ENCODE results near the gene C1QL3. TPM values are rescaled to one million over a fixed set of nuclear protein-coding genes. Genes with fewer than 3 reads are reported as not detected.

Gene C1QL3
- total RNA-seq, 1 experiment from 2014 or later, result not detected

DNA sequence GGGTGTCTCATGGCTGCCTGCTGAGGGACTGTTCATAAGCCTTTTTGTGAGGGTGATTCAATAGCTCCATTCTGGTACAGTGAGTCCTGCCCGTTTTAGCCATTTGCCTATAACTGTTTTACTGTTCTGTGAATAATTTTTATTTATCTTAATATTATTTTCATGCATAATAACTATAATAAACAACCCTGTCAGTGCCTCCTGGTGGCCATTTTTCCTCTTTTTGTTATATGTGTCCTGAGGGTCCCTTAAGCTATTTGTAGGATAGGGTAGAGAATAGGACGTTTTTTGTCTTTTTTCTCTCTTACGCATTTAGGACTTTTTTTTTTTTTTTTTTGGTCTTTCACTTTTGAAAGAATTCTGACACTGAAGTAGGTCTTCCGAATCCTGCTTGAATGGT, 2.9 kb downstream of the C1QL3 start:
- Histone ChIP-seq H3K4me3 (no peak overlapping the region), H3K36me3 (no peaks in the 10 kb centered on the region), H3K9me3 (no peaks in the 10 kb centered on the region), H3K27me3 (no peaks in the 10 kb centered on the region)
- no peak for DNase-seq

- no peak for DNase-seq
- no peaks in the 10 kb centered on the region for H3K27me3 ChIP-seq
- H3K4me3 ChIP-seq, result no peak overlapping the region
- peaks cover 13% of the 10 kb centered on the region; the same call in 1 of the 2 replicates for H3K36me3 ChIP-seq
- H3K9me3 ChIP-seq, result no peaks in the 10 kb centered on the region
Measured at GRCh38 chr10:16510843-16511242, 10.8 kb downstream of the C1QL3 start.

DNA sequence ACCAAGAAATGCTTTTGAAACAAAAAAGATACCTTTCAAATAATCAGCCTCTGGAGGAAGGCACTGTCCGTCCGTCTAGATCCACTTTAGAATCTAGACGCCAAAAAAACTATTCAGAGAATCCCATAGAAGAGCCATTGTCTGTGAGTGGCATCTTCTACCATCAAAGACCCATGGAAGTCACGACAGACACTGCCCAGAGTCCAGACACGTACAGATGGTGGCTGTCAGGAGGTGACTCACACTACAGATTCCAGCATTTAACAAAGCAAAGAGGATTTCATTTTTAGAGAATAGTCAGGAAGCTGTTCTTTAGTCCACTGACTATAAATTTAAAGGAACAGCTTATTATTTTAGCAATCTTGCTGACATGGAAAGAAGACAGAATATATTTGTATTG, 11.7 kb downstream of the C1QL3 start:
- H3K36me3 ChIP-seq, result peaks cover 16% of the 10 kb centered on the region; the same call in 1 of the 2 replicates
- H3K9me3 ChIP-seq, result no peaks in the 10 kb centered on the region
- H3K27me3 ChIP-seq, result no peaks in the 10 kb centered on the region
- H3K4me3 ChIP-seq, result no peak overlapping the region
- no peak for DNase-seq

DNA sequence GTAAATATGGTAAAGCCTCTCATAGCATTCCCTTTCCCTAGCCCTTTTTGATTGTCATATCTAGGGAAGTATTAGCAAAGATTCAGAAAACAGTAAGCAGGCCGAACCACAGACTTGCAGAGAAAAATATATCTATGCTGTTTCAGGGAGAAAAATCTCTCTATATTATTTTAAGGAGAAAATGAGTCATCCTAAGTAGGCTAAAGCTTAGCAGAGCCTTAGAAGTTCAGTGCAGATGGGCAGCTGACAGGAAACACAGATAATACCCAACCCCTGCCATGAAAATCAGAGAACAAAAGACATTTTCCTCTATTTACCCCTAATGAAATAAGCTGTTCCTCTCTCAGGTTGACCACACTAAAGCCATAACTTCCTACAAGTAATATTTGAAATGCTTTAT, 16.5 kb downstream of the C1QL3 start:
- Histone ChIP-seq H3K4me3 (no peak overlapping the region), H3K27me3 (no peaks in the 10 kb centered on the region)
- no peak for DNase-seq

GRCh38 chr10:16497911-16498310, 23.8 kb downstream of the C1QL3 start:
- H3K4me3 ChIP-seq, result no peak overlapping the region
- no peaks in the 10 kb centered on the region for H3K27me3 ChIP-seq
- no peaks in the 10 kb centered on the region; the same call in none of the 2 replicates for H3K36me3 ChIP-seq
- no peak for DNase-seq
- H3K9me3 ChIP-seq, result no peaks in the 10 kb centered on the region

More for the DNA sequence above, 16.5 kb downstream of the C1QL3 start:
- Histone ChIP-seq H3K36me3 (peaks cover 5% of the 10 kb centered on the region; the same call in 1 of the 2 replicates), H3K9me3 (no peaks in the 10 kb centered on the region)

- Histone ChIP-seq H3K4me3 (no peak overlapping the region), H3K27me3 (no peaks in the 10 kb centered on the region), H3K36me3 (peaks cover 8% of the 10 kb centered on the region), H3K9me3 (no peaks in the 10 kb centered on the region)
- DNase-seq, result no peak
Measured at GRCh38 chr10:16493884-16494536, 27.7 kb downstream of the C1QL3 start.

- Histone ChIP-seq H3K4me3 (no peak overlapping the region), H3K9me3 (no peaks in the 10 kb centered on the region), H3K36me3 (peaks cover 18% of the 10 kb centered on the region), H3K27me3 (no peaks in the 10 kb centered on the region)
- DNase-seq, result no peak
Measured at GRCh38 chr10:16491933-16492332, 29.7 kb downstream of the C1QL3 start.

GRCh38 chr10:16490511-16490910, 31.2 kb downstream of the C1QL3 start:
- H3K36me3 ChIP-seq, result peaks cover 25% of the 10 kb centered on the region
- no peaks in the 10 kb centered on the region for H3K27me3 ChIP-seq
- no peak overlapping the region for H3K4me3 ChIP-seq
- no peaks in the 10 kb centered on the region for H3K9me3 ChIP-seq
- DNase-seq, result no peak

DNA sequence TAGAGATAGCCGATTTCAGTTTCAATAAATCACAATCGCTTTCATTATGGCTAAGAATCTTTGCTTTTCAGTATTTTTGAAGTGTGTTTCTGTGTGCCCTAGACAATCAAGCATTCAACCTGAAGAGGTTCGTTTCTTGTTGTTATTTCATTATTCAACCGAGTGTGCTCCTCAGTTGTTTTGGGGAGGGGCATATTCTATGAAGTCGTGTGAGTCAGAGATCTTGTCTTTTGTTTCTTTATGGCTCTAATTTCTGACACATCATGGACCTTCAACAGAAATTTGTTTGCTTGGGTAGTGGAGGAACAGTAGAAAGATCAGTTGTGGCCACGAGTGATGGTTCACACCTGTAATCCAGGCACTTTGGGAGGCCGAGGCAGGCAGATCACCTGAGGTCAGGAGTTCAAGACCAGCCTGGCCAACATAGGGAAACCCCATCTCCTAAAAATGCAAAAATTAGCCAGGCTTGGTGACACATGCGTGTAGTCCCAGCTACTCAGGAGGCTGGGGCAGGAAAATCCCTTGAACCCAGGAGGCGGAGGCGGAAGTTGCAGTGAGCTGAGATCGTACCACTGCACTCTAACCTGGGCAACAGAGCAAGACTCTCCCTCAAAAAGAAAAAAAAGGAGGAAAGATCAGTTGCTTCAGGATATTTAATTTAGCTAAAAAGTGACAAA, 38.3 kb downstream of the C1QL3 start:
- Histone ChIP-seq H3K27me3 (no peaks in the 10 kb centered on the region), H3K4me3 (no peak overlapping the region), H3K9me3 (no peaks in the 10 kb centered on the region), H3K36me3 (peaks cover 22% of the 10 kb centered on the region)
- no peak for DNase-seq

GRCh38 chr10:16481052-16481728, 40.5 kb downstream of the C1QL3 start:
- no peaks in the 10 kb centered on the region for H3K27me3 ChIP-seq
- no peak for DNase-seq
- no peak overlapping the region for H3K4me3 ChIP-seq
- no peaks in the 10 kb centered on the region for H3K9me3 ChIP-seq
- H3K36me3 ChIP-seq, result peaks cover 5% of the 10 kb centered on the region

DNA sequence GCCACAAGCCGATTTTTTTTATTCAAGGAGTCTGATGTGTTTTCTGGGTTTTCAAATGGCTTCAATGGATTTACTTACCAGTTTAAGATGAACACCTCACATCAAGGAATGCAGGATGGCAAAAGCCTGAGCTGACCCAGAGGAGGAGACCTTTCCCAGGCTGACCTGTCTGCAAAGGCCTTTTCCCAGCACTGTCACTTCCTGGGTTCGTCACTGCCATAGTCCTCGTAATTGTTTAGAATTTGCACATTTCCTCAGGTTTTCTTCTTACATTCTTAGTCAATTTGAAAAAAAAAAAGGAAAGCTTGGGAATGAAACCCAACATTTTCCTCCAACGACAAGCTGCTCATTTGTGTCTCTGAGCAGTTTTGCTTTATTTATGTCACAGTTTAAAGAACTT, 42.9 kb downstream of the C1QL3 start:
- Histone ChIP-seq H3K36me3 (no peaks in the 10 kb centered on the region; the same call in 1 of the 2 replicates), H3K9me3 (no peaks in the 10 kb centered on the region), H3K27me3 (no peaks in the 10 kb centered on the region), H3K4me3 (no peak overlapping the region)
- DNase-seq, result no peak

DNA sequence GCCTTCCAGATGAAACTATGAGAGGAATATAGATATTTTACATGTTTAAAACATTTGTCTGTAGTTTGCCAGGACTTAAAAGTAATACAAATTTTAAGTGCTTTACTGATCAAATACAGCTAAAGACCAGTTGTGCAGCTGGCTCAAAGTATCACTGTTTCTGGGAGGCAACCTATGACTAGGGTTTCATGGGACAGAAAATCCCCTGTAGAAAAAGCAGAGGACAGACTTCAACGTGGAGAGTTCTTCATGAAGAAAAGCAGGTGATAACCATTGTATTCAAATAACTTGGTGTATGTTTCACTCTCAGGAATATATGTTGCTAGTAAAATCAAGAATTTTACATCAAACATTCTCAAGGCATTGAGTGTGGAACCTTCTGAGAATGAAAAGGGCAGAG, 43.9 kb downstream of the C1QL3 start:
- no peaks in the 10 kb centered on the region for H3K9me3 ChIP-seq
- H3K27me3 ChIP-seq, result no peaks in the 10 kb centered on the region
- DNase-seq, result no peak
- H3K4me3 ChIP-seq, result no peak overlapping the region
- no peaks in the 10 kb centered on the region; the same call in 1 of the 2 replicates for H3K36me3 ChIP-seq

DNA sequence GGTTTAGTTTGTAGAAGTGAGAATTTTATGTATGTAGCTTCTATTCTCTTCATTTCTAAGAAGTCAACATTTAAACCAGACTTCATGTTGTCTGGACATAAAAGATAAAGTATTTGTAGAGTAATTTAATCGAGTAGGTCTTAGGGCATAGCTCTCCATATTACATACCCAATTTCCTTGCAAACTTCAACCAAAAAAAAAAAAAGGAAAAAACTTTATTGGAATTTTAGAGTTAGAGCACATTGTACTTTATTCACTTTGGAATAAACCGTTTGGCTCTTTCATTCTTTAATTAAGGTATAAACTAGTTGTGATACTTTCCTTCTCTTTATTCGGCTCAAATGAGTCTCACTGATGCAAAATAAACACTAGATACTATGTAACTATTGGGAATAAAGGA, 48.9 kb downstream of the C1QL3 start:
- Histone ChIP-seq H3K27me3 (no peaks in the 10 kb centered on the region), H3K36me3 (peaks cover 3% of the 10 kb centered on the region; the same call in 1 of the 2 replicates), H3K9me3 (no peaks in the 10 kb centered on the region), H3K4me3 (no peak overlapping the region)
- DNase-seq, result no peak

DNA sequence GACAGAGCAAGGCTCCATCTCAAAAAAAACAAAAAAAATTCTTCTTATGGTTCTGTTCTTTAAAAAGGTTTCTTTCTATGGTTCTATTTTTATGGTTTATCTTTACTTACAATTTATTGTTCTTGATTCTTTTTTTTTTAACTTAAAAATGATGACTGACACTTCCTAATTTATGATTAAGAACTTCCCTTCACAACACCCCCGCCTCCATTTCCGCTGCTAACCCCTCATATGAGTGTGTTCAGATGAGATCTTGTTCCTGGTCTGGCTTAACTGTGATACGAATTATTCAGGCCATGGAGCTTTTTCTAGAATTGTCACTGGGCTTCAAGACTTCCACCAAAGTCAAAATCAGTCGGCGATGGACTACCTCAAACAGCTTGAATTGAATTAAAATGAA, 50.9 kb downstream of the C1QL3 start:
- no peaks in the 10 kb centered on the region for H3K27me3 ChIP-seq
- H3K4me3 ChIP-seq, result no peak overlapping the region
- no peaks in the 10 kb centered on the region for H3K9me3 ChIP-seq
- H3K36me3 ChIP-seq, result peaks cover 3% of the 10 kb centered on the region; the same call in 1 of the 2 replicates
- DNase-seq, result no peak

DNA sequence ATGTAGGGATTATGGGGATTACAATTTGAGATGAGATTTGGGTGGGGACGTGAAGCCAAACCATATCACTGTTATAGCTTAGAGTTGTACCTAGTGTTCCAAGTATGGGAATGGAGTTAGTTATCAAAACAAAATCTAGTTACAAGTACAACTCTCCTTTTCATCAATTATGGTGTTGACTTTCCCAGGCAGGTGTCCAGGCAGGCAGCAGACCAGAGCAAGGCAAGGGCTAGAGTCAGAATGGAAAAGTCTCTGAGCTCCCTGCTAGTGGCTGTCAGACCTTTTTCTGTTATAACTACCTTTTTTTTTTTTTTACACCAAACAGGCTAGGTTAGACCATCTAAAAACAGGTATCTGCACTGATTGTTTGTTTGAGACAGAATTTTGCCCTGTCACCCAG, 55.7 kb downstream of the C1QL3 start:
- no peak overlapping the region for H3K4me3 ChIP-seq
- no peak for DNase-seq

More for the DNA sequence above, 55.7 kb downstream of the C1QL3 start:
- H3K27me3 ChIP-seq, result no peaks in the 10 kb centered on the region
- H3K9me3 ChIP-seq, result no peaks in the 10 kb centered on the region
- H3K36me3 ChIP-seq, result peaks cover 12% of the 10 kb centered on the region

All from MG63 (cell line).